Right forelimb (tissue), 1 donor: ENCODE measurements around the gene PKMYT1.
"Not testable (repeated sequence)": the region's sequence is repeated elsewhere in the genome, so short reads cannot be mapped to it uniquely, and the experiment has no call there.

ENCODE experiments used
- DNase-seq: peaks from one replicate; pipeline ENCODE4 v3.0.0-alpha.2; 2018

The PKMYT1 gene

DNA sequence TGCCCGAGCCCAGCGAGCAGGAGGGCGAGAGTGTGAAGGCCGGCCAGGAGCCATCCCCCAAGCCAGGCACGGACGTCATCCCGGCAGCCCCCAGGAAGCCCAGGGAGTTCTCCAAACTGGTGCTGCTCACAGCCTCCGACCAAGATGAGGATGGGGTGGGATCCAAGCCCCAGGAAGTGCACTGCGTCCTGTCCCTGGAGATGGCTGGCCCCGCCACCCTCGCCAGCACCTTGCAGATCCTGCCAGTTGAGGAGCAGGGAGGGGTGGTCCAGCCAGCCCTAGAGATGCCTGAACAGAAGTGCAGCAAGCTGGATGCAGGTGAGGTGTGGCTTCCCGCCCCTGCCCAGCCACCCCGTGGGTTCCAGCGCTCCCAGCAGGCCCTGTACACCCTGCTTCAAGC is 50.6 kb downstream of the PKMYT1 start:
- DNase-seq = no peak

DNA sequence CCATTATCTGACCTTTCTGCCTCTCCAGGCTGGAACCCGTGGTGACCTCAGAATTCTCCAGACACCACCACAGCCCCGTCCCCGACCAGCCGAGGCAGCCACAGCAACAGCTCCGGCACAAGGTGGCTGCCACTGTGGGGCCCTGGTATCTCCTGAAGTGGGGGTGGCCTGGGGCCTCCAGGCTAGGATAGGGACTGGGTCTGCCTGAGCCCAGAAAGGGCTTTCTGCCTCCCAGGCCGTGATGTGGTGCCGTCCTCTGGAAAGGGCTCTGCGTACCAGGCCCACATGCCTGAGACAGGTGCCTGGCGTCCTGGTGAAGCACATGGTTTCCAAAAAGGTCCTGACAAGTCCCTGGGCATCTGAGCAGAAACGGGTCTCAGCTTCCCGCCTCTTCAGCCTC is 51.5 kb downstream of the PKMYT1 start:
- no peak for DNase-seq

DNA sequence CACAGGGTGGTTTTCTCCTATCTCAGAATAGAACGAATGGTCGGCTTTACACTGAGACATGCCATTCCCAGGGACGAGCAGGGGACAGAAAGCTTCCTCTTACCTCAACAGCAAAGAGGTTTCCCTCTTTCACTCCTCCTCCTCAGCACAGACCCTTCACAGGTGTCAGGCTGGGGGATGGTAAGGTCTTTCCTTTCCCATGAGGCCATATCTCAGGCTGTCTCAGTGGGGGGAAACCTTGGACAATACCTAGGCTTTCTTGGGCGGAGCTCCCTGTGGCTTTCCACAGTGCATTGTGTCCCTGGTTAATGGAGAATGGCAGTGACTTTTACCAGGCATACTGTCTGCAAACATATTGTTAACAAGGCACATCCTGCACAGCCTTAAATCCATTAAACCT is 52.1 kb downstream of the PKMYT1 start:
- DNase-seq = not testable (repeated sequence)

DNA sequence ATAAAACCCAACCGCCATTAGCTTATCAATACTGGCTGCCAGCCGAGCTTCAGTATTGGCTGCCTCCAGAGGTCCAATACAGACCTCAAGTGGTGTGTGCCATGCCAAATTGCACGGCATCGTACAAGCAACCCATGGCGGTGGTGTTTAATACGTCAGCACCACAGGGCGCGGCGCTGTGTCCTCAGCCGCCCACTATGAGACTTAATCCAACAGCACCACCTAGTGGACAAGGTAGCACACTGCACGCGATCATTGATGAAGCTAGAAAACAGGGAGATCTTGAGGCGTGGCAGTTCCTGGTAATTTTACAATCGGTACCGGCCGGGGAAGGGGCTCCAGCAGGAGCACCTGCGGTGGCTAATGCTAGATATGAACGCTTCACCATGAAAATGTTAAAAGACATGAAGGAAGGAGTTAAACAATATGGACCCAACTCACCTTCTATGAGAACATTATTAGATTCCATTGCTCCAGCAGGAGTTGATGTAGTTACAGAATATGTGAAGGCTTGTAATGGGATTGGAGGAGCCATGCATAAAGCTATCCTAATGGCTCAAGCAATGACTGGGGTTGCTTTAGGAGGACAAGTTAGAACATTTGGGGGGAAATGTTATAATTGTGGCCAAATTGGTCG is 53.1 kb downstream of the PKMYT1 start:
- DNase-seq = peak; percentile 86

DNA sequence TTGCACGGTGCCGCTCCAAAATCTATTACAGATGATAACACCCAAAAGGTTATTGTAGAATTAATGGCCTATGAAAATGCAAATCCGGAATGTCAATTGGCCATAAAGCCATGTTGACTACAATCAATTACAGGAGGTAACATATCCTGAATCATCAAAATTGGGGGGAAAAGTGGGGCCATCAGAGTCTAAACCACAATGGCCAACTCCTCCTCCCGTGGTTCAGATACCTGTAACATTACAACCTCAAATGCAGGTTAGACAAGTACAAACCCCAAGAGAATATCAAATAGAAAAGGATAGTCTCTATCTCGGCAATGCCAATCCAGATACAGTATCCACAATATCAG is 53.6 kb downstream of the PKMYT1 start:
- no peak for DNase-seq

DNA sequence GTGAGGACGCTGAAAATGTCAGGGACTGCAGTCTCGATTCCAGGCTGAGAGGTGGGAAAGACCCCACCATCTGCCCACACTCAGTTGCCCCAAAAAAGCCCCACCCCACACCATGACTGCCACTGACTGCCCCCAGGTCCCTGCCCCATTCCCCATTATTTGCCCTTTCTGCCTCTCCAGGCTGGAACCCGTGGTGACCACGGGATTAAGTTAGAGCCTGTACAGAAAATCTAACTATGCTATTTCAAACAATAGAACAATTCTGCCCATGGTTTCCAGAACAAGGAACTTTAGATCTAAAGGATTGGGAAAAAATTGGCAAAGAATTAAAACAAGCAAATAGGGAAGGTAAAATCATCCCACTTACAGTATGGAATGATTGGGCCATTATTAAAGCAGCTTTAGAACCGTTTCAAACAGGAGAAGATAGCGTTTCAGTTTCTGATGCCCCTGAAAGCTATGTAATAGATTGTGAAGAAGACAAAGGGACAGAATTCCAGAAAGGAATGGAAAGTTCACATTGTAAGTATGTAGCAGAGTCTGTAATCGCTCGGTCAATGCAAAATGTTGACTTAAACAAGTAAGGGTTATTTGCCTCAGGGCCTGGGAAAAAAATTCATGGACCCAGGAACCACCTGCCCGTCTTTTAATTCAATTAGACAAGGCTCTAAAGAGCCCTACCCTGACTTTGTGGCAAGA is 54.1 kb downstream of the PKMYT1 start:
- DNase-seq = no peak

DNA sequence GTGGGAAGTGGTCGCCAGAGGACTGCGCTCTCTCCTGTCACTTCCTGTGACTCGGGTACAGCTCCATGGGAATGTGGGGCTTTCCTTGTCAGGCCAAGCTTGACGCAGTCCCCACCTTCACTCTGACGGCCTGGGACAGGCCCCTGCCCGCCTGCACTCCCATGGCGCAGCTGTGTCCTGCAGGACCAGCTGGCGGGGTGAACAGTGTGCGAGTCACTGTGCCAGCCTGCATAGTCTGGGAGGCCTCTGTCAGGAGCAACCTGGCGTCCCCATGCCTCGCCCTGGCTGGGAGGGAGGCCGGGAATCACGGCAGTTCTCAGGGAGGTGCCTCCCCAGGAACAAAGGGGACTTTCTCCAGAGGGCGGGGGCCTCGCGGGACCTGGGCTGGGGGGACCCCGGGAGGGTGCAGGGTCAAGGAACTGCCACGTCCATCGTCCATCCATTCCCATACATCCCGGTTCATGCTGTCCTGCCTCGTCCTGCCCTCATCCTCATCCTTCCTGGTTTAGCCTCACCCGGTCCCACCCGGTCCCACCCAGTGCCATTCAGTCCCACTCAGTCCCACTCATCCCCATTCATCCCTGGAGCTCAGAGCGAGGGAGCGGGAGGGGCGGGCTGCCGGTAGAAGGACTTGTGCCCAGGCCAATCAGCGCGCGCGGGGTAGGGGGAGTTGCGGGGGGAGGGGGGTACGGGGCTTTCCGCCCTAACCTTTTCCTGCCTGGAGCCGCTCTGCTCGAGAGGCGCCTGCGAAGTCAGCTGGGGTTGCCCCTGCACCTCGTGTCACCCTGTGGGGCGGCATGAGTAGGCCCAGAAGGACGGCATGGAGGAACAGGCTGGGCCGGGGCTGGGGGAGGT is 55.1 kb downstream of the PKMYT1 start:
- DNase-seq = no peak

DNA sequence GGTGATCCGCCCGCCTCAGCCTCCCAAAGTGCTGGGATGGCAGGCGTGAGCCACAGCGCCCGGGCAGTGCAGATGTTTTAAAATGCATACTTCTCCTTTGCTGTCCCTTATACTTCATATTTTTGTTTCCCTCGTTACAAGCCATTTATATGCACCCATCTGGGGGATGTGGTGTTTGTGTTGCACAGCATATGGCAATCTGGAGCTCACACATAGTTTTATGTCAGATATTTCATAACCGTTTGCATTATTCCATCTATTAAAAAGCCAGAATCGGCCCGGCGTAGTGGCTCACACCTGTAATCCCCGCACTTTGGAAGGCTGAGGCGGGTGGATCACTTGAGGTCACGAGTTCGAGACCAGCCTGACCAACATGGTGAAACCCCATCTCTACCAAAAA is 56.8 kb downstream of the PKMYT1 start:
- no peak for DNase-seq
